HG03139 (cell line): ENCODE measurements around the gene GPR68.

Experiments
- ATAC-seq: cut with Tn5 transposase; IDR thresholded peaks from one replicate; pipeline ENCODE4 v1.9.1; 2021; ENCODE audit not compliant: unreplicated experiment

GPR68 gene, protein sequence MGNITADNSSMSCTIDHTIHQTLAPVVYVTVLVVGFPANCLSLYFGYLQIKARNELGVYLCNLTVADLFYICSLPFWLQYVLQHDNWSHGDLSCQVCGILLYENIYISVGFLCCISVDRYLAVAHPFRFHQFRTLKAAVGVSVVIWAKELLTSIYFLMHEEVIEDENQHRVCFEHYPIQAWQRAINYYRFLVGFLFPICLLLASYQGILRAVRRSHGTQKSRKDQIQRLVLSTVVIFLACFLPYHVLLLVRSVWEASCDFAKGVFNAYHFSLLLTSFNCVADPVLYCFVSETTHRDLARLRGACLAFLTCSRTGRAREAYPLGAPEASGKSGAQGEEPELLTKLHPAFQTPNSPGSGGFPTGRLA

DNA sequence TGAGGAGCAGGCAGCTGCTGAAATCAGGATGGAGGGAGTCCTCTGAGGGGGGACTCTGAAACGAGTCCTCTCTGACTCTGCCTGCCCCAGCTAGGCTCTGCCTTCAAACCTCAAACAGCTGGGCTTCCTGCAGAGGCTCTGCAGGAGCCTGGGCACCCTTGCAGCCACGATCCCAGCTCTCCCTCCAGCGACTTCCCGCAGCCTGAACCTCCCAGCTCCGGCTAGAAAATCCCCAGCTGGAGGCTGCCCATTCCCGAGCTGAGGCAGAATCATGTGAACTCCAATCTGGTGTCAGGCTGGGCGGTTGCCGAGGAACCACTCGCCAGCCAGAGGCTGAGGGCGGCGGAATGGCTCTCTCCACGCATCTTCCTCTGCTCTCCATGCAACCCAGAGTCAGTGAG lies at the start of gene GPR68:
TSS of gene GPR68 (minus strand) at position 204 of the 401 bp plus-strand sequence. CDS start 9,654 bp downstream, outside the sequence.
- ATAC-seq, result no peak

- no peak for ATAC-seq
Measured at GRCh38 chr14:91294153-91294552, 49.6 kb upstream of the GPR68 start.

DNA sequence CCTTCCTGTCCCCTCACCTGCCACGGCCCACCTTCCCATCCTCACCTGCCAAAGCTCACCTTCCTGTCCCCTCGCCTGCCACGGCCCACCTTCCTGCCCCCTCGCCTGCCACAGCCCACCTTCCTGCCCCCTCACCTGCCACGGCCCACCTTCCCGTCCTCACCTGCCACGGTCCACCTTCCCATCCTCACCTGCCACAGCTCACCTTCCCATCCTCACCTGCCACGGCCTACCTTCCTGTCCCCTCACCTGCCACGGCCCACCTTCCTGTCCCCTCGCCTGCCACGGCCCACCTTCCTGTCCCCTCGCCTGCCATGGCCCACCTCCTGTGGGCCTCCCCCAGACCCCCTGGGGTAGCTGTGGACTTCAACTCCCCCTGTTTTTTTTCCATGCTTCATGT lies 48.8 kb upstream of the GPR68 start:
- ATAC-seq, result no peak

DNA sequence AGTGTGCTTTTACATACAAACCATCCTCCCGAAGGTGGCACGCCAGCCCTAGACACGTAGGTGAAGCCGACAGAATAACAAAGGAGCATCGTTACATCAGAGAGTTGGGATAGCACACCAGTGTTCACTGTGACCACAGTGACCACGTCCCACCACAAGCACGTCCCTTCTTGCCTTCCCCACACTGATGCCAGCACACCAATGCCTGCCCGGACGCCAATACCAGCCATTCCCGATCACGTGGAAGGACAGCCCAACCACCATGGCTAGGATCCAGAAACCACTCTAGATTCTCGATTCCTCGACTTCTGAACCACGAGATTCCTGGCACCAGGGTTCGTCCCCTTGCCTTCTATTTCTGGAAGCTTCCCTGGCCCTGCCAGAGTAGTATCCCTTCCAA lies 48.0 kb upstream of the GPR68 start:
- no peak for ATAC-seq

DNA sequence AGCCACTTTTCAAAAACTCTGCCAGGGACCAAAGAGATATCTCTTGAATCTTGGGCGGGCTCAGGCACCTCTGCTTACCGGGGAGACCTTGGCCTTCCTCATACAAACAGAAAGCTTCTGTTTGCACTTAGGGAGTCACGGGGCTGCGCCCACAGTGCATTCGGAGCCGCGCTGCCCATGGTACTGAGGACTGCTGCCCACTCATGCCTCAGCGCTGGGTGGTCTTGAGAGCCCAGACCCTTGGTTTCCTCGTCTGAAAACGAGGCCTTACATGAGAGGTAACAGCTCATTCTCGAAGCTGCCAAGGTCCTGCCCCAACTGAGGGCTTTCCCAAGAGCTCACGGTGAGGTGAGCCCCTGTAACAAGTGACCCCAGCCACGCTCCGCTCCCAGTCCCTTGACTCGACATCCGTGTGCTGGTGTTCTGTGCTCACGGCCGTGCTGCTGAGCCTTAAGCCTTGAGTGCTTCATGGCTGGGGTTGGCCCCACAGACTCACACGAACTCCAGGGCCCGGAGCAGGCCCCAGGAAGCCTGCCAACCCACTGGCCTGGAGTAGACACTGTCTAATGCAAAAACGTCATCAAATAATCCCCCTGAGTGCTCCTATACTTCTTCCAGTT lies 47.4 kb upstream of the GPR68 start:
- no peak for ATAC-seq

DNA sequence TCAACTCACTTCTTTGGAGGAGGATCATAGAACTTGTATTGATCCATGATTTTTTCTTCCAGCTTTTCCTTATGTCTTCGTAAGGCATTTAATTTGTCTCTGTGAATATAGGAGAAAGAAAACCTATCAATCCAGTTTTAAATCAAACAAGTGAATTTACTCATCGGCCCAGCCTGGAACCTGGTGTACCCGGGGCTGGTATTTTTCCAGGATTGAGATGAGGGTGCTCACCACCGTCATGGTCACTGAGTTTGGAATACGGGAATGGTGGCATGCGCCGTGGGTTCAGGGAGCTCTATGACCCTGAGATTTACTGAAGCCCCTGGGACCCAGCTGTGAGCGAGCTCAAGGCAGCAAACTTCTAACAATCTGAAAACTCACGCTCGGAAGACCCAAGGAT lies 46.5 kb upstream of the GPR68 start:
- no peak for ATAC-seq

- no peak for ATAC-seq
Measured at GRCh38 chr14:91289464-91289863, 45.0 kb upstream of the GPR68 start.

- ATAC-seq, result no peak
Measured at GRCh38 chr14:91288876-91289275, 44.4 kb upstream of the GPR68 start.

- ATAC-seq, result no peak
Measured at GRCh38 chr14:91286530-91286937, 42.0 kb upstream of the GPR68 start.

- no peak for ATAC-seq
Measured at GRCh38 chr14:91284791-91285548, 40.5 kb upstream of the GPR68 start.

GRCh38 chr14:91284146-91284790 lies 39.8 kb upstream of the GPR68 start:
- no peak for ATAC-seq

- ATAC-seq, result no peak
Measured at GRCh38 chr14:91283666-91284065, 39.2 kb upstream of the GPR68 start.

DNA sequence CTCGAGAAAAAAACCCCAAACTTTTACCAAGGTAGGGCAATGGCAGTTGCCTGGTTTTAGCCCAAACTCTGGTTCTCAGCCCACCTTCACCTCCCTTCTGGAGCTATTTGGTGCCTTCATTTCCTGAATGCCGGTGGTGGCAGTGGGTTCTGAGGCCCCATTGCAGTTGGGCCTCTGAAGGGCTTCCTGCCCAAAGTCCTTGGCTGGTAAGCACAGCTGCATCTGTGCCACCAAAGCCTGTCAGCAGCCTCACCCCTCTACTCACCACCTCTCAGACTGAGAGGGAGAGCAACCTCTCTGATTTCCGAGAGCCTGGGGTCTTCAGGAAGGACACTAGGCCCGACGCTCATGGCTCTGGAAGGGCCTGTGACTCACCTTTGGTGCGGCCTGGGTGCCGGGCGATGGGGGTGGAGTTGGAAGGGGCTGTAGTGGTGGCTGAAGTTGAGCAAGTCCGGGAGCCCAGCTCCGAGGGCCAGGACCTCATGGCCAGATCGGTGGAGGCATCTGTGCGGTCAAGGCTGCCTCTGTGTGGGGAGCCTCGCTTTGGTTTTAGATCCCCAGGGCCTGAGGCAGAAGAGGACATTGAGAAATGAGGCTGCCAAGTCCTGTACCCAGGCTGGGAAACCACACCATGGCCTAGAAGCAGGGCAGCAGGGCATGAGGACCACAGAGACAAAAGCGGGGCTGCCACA lies 38.6 kb upstream of the GPR68 start:
- no peak for ATAC-seq

GRCh38 chr14:91281346-91281745 lies 36.8 kb upstream of the GPR68 start:
- no peak for ATAC-seq

DNA sequence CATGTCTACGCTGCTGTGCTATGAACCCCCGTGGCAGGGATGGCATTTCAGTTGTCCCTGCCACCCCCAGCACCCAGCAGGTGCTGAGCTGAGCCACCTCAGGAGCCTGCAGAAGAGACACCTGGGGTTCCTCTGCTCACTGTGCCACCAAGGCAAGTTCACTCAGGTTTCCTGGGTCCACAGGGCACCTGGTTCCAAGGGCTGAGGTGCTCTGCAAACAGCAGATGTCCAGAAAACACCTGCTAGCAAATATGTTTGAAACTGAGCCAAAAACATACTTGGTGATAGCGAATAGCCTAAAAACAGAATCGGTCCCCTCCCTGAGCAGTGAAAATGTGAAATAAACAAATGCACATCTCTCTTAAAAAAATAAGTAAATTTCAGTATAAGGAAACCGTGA lies 35.6 kb upstream of the GPR68 start:
- ATAC-seq, result no peak

- no peak for ATAC-seq
Measured at GRCh38 chr14:91279354-91279753, 34.9 kb upstream of the GPR68 start.

- no peak for ATAC-seq
Measured at GRCh38 chr14:91278383-91278715, 33.8 kb upstream of the GPR68 start.

DNA sequence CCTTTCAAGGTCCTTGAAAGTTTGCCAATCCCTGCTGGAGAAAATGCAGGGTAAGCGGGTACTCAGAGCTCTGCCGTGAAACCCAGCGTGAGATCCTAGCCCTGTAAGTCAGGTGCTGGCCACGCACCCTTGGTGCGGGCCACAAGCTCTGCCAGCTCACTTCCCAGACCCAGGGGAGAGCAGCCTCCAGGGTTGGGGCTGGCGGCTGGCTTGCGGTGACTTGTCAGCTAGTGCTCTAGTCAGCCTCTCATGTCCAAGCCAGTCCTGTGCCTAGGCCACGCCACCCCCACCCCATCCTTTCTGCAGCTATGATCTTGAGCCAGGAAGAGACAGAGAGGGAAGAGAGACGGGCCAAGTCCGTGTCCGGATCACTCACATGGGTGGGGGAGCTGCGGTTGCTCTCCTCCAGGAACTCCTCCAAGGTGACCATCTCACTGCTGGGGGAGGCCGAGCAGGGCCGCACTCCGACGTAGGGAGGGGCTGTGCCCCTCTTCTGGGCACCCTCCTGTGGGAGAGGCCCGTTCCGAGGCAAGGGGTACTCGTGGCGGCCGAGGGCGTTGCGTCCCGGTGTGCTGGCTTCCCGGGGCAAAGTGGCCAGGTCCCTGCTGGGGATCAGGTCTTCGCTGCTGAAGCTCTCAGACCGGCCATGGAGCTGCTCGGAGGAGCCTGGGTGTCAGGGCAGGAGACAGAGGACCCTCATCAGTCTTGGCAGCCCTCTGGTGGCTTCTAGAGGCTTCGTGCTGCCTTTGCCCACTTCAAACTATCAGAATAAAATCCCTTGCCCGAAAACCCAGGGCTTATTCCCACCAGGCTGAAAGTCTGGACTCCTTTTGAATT lies 33.3 kb upstream of the GPR68 start:
- ATAC-seq, result no peak

- ATAC-seq, result no peak
Measured at GRCh38 chr14:91274796-91275195, 30.3 kb upstream of the GPR68 start.

GRCh38 chr14:91273885-91274273 lies 29.4 kb upstream of the GPR68 start:
- no peak for ATAC-seq
